Fibroblast of mammary gland (primary cell): ENCODE measurements around the gene CTU2.

ENCODE experiments used
- DNase-seq: peaks from one replicate; pipeline ENCODE4 v3.0.0-alpha.2; 2010; ENCODE audit warnings: low read depth
- H3K4me3 ChIP-seq: 2 replicates; pipeline ENCODE4 v1.5.1; 2011; ENCODE audit warnings: low read depth, mild to moderate bottlenecking, low read length, moderate library complexity; ENCODE audit not compliant: control insufficient read depth
- TF ChIP-seq, protein P1 (sequence below): conservative IDR thresholded peaks from 2 replicates; pipeline ENCODE4 v1.5.1; 2011; ENCODE audit warnings: low read depth, low read length, inconsistent platforms; ENCODE audit not compliant: control insufficient read depth, insufficient read depth

CTU2 gene

DNA sequence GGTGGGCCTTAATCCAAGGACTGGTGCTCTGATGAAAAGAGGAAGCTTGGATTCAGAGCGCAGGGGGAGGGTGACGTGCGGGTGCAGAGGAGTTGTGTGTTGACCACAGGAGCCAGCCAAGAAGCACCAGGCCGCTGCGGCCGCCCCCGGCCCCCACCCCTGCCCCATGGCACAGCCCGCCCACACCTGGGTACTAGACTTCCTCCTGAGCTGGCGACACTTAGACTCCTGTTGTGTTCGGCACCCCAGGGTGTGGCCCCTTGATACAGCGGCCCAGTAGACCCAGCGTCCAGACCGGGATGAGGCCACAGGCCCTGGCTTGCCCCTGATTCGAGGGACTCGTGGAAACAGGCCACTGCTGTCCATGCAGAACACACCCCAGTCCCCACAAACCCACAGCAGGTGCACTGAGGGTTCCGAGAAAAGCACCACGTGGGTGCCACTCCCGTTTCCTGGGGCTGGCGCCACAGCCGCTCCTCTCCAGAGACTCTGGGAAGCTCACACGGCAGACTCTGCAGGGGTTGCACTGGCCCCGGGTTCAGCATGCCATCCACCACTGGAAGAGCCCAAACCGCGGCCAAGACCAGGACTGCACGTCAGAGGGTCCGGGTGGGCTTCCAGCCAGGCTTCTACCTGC is 14.3 kb upstream of the CTU2 start:
- DNase-seq: no peak
- TF ChIP-seq, protein P1, sequence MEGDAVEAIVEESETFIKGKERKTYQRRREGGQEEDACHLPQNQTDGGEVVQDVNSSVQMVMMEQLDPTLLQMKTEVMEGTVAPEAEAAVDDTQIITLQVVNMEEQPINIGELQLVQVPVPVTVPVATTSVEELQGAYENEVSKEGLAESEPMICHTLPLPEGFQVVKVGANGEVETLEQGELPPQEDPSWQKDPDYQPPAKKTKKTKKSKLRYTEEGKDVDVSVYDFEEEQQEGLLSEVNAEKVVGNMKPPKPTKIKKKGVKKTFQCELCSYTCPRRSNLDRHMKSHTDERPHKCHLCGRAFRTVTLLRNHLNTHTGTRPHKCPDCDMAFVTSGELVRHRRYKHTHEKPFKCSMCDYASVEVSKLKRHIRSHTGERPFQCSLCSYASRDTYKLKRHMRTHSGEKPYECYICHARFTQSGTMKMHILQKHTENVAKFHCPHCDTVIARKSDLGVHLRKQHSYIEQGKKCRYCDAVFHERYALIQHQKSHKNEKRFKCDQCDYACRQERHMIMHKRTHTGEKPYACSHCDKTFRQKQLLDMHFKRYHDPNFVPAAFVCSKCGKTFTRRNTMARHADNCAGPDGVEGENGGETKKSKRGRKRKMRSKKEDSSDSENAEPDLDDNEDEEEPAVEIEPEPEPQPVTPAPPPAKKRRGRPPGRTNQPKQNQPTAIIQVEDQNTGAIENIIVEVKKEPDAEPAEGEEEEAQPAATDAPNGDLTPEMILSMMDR: no peak
- no peak overlapping the region for H3K4me3 ChIP-seq

DNA sequence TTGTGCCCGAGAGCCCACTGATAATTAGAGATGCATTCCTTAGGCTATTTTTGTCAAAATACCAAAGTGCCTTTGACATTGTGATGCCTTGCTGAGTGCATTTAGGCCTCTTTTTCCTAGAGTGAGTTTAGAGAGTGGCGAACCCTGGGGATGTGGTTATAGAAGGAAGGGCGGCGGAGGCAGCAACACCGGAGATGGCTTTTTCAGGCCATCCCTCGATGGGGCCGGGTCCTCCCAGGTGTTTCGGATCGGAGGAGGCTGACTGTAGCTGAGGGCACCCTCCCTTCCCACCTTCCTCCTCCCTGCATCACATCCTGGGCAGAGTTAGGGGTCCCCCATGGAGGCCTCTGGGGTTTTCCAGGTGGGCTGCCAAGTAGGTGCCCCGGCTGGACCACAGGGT is 13.4 kb upstream of the CTU2 start:
- TF ChIP-seq, protein P1: no peak
- no peak overlapping the region for H3K4me3 ChIP-seq
- no peak for DNase-seq

DNA sequence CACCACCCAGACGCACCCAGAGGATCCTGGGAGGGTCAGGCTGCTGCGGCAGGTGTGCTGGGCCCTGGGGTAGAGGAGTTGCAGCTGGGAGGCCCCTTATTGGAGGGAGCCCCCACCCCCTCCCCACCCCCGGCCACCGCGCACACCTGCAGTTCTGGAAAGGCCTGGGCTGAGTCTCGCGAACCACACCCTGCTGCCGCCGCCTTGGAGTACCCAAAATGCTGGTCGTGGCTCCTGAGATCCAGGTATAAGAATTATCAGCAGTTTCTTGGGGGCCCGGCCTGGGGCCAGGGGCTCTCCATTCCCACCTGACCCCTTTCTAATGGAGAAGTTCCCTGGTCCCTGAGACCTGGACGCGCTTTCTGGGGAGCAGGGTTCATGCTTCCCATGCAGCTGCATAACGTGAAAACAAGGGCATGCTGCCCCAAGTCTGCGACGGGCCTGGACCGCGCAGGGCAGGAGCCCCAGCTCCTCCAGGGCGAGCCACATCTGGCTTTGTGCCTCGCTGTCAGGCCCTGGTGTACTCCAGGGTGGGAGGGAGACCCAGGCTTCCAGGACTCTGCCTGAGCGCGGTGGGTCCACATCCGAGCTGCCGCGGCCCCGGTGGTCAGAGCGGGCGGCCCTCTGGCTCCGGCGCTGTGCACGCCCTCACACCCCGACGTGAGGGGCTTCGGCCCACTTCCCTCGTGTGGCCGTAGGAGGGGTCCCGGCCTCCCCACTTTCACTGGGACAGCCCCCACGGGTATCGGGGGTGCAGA is 12.7 kb upstream of the CTU2 start:
- no peak overlapping the region for H3K4me3 ChIP-seq
- TF ChIP-seq, protein P1: no peak
- no peak for DNase-seq

DNA sequence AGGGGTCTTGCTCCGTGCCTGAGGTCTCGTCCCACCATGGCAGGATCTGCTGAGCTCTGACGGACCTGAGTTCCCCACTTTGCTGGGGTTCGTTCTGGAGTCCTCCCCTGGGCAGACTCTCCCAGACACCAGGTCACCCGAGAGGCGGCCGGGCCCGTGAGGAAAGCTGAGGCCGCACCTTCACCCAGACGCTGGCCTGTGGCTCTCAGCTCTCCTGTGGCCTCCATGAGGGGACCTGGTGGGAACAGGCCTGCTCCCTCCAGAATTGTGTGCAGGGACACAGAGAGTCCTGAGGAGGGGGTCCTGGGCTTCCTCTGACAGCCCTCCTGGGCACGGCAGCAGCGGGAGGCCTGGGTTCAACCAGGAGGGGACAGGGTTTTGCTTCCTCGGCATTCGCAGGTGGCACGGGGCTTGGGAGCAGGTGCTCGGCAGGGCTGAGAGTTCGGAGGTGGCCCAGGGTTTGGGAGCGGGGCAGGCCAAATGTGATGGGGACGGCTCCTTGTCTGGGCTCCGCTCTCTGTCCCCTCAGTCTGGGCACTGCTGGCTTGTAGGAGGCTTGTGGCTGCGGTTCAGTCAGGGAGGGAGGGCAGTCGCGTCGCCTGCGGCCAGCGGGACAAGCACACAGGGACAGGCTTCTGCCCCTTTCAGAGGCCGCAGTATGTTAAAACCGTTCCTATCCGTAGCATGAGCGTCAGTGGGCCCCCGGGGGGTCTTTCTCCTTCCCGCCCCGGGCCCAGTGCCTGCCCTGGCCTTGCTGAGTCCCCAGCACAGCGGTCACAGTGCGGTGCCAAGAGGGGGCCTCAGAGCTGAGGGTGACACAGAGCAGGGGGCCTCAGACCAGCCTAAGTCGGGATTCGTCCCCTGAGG is 11.8 kb upstream of the CTU2 start:
- no peak overlapping the region for H3K4me3 ChIP-seq
- no peak for DNase-seq
- TF ChIP-seq, protein P1: no peak

DNA sequence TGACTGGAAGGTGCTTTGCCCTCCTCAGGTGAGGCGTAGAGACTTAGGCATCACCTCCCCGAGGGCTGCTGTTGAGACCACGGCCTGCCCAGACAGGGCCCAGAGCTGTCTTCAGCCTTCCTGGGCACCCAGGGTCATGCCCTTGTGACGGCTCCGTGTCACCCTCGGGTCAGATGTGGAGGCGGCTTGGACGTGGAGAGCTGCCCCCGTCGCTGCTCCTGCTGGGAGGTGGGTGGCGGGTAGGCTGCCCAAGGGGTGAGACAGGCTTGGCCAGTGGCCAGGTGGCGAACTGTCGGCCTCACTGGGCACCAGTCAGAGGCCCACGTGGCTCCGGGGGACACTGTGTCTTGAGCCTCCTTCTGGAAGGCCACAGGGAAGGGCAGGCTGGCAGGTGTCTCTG is 11.1 kb upstream of the CTU2 start:
- DNase-seq: no peak
- TF ChIP-seq, protein P1: no peak
- H3K4me3 ChIP-seq: no peak overlapping the region

DNA sequence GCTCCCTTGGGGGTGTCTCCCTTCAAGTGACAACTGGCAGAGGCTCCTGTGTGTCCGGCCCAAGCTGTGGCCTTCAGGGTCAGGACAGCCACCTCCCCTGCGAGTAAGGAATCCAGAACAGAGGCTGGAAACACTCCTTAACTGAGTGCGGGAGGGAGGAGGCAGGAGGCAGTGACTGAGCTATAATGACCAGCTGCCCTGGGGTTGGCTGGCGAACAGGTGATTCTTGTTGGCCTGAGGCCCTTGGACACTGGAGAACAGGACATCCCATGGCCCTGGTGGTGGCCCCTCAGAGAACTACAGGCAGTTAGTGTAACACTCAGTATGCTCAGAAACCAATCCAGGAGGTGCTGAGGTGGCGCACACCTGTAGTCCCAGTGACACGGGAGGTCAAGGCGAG is 10.6 kb upstream of the CTU2 start:
- no peak for DNase-seq
- TF ChIP-seq, protein P1: no peak
- H3K4me3 ChIP-seq: no peak overlapping the region
